A549 (cell line): ENCODE data around the gene DNASE1L1. TPM values are rescaled to one million over a fixed set of nuclear protein-coding genes. Genes with fewer than 3 reads are reported as not detected.

Source experiments
- ATAC-seq, 2 experiments: fragments of 200-7000 bp in 1 of 2; fragments of >200 bp in 1 of 2; cut with Nextera tagmentation in 1 of 2; cut with Tn5 transposase in 1 of 2; 3 replicates each; pipeline versions ENCODE4 v1.8.0 to v1.9.1; 2018 to 2020; ENCODE audit warnings: mild to moderate bottlenecking in 1 of 2, moderate library complexity in 1 of 2
- CTCF ChIA-PET: fragments of 300-600 bp; sonication (Branson Sonifier 250); formaldehyde crosslinking; extraction: SDS; loops from one replicate; lab custom pipeline; 2021; ENCODE audit warnings: antibody characterized with exemption, inconsistent platforms; lab: Yijun Ruan, JAX
- POLR2A ChIA-PET: fragments of 350-600 bp; formaldehyde crosslinking; extraction: SDS; loops from one replicate; lab custom pipeline; 2021; ENCODE audit warnings: antibody characterized with exemption, inconsistent platforms; lab: Yijun Ruan, JAX
- DNase-seq, 2 experiments: peaks; one replicate each; pipeline versions ENCODE4 v3.0.0 to v3.0.0-alpha.2; 2011 to 2016; ENCODE audit warnings: low read depth in 1 of 2, low spot score in 1 of 2
- FAIRE-seq: peaks from 2 replicates; lab custom pipeline; 2011; peaks lifted over from hg19 to GRCh38; lab: Jason Lieb, UNC
- H3K27ac ChIP-seq, 2 experiments: fragments of >200 bp; sonication (Bioruptor Twin); formaldehyde crosslinking; 3 replicates each; pipeline ENCODE4 v1.5.1; 2016 to 2017
- H3K4me1 ChIP-seq: fragments of >200 bp; sonication (Bioruptor Twin); formaldehyde crosslinking; 3 replicates; pipeline ENCODE4 v1.6.1; 2016
- H3K4me2 ChIP-seq: fragments of >200 bp; sonication (Bioruptor Twin); formaldehyde crosslinking; 3 replicates; pipeline ENCODE4 v1.6.1; 2016
- H3K4me3 ChIP-seq: fragments of >200 bp; sonication (Bioruptor Twin); formaldehyde crosslinking; 3 replicates; pipeline ENCODE4 v1.5.1; 2016
- H3K9me3 ChIP-seq: fragments of >200 bp; sonication (Bioruptor Twin); formaldehyde crosslinking; 3 replicates; pipeline ENCODE4 v1.6.1; 2016
- BHLHE40 ChIP-seq: IDR thresholded peaks from 2 replicates; pipeline ENCODE4 v1.6.1; 2012; ENCODE audit warnings: low read depth, low read length, inconsistent platforms
- CBX2 ChIP-seq: fragments of 200-600 bp; sonication (generic); IDR thresholded peaks from 2 replicates; pipeline ENCODE4 v1.6.1; 2016; ENCODE audit warnings: low read depth, mild to moderate bottlenecking, borderline replicate concordance
- CBX8 ChIP-seq: fragments of 200-600 bp; sonication (generic); IDR thresholded peaks from 2 replicates; pipeline ENCODE4 v1.6.1; 2016
- CEBPB ChIP-seq, 2 experiments: fragments of >200 bp in 1 of 2; sonication (Bioruptor Twin) in 1 of 2; formaldehyde crosslinking in 1 of 2; IDR thresholded peaks; 2 replicates each; pipeline ENCODE4 v1.6.1; 2012 to 2016
- CHD2 ChIP-seq: fragments of 150-350 bp; IDR thresholded peaks from 2 replicates; pipeline ENCODE4 v1.6.1; 2014; ENCODE audit warnings: low read length; ENCODE audit not compliant: partially characterized antibody
- CHD4 ChIP-seq: fragments of 200-600 bp; sonication (generic); IDR thresholded peaks from 2 replicates; pipeline ENCODE4 v1.6.1; 2016; ENCODE audit warnings: antibody characterized with exemption, mild to moderate bottlenecking, borderline replicate concordance
- CTCF ChIP-seq: fragments of >200 bp; sonication (Bioruptor Twin); formaldehyde crosslinking; IDR thresholded peaks from 3 replicates; pipeline ENCODE4 v1.5.1; 2016
- EHMT2 ChIP-seq: fragments of 200-600 bp; sonication (generic); IDR thresholded peaks from 2 replicates; pipeline ENCODE4 v1.6.1; 2016; ENCODE audit warnings: antibody characterized with exemption, low read depth, mild to moderate bottlenecking, moderate library complexity
- ESRRA ChIP-seq: fragments of 150-350 bp; IDR thresholded peaks from 2 replicates; pipeline ENCODE4 v1.6.1; 2014; ENCODE audit warnings: mild to moderate bottlenecking, low read length, borderline replicate concordance
- FOSL2 ChIP-seq, 2 experiments: fragments of 450-650 bp in 1 of 2; fragments of >200 bp in 1 of 2; sonication (Bioruptor Twin) in 1 of 2; formaldehyde crosslinking; IDR thresholded peaks; 2 replicates each; pipeline versions ENCODE4 v1.5.0 to v1.6.1; 2016 to 2020; ENCODE audit warnings: mild to moderate bottlenecking in 1 of 2, moderate library complexity in 1 of 2
- FOXS1 ChIP-seq: fragments of 250-450 bp; sonication (Bioruptor Pico); IDR thresholded peaks from 2 replicates; pipeline ENCODE4 v1.5.0; 2020; ENCODE audit warnings: mild to moderate bottlenecking, moderate library complexity
- HDAC2 ChIP-seq: fragments of 200-600 bp; sonication (generic); IDR thresholded peaks from 2 replicates; pipeline ENCODE4 v1.6.1; 2016
- HMGXB4 ChIP-seq: fragments of 250-450 bp; sonication (Bioruptor Pico); IDR thresholded peaks from 2 replicates; pipeline ENCODE4 v1.5.0; 2021; ENCODE audit warnings: mild to moderate bottlenecking, moderate library complexity, borderline replicate concordance
- HOXA7 ChIP-seq: fragments of 250-450 bp; sonication (Bioruptor Pico); IDR thresholded peaks from 2 replicates; pipeline ENCODE4 v1.5.0; 2020; ENCODE audit warnings: mild to moderate bottlenecking, moderate library complexity
- HOXB13 ChIP-seq: fragments of 250-450 bp; sonication (Bioruptor Pico); IDR thresholded peaks from 2 replicates; pipeline ENCODE4 v1.5.0; 2020; ENCODE audit warnings: low read depth, mild to moderate bottlenecking, moderate library complexity
- JUN ChIP-seq, 2 experiments: fragments of >200 bp; sonication (Bioruptor Twin); formaldehyde crosslinking; IDR thresholded peaks; 2 replicates in 1 of 2; 3 replicates in 1 of 2; pipeline ENCODE4 v1.6.1; 2016 to 2017
- JUNB ChIP-seq: fragments of >200 bp; sonication (Bioruptor Twin); formaldehyde crosslinking; IDR thresholded peaks from 2 replicates; pipeline ENCODE4 v1.6.1; 2016
- KDM5A ChIP-seq: fragments of 200-600 bp; sonication (generic); IDR thresholded peaks from 2 replicates; pipeline ENCODE4 v1.6.1; 2016; ENCODE audit warnings: antibody characterized with exemption, mild to moderate bottlenecking
- MAFK ChIP-seq: fragments of 450-650 bp; IDR thresholded peaks from 2 replicates; pipeline ENCODE4 v1.6.1; 2014; ENCODE audit not compliant: partially characterized antibody
- MAZ ChIP-seq: fragments of 150-350 bp; IDR thresholded peaks from 2 replicates; pipeline ENCODE4 v1.6.1; 2014; ENCODE audit warnings: antibody characterized with exemption, low read depth, low read length, borderline replicate concordance
- NFE2L2 ChIP-seq: fragments of 150-350 bp; conservative IDR thresholded peaks from 2 replicates; pipeline ENCODE4 v1.6.1; 2014; ENCODE audit warnings: low read length
- PBX3 ChIP-seq: IDR thresholded peaks from 2 replicates; pipeline ENCODE4 v1.6.1; 2012
- POLR2A ChIP-seq: IDR thresholded peaks from 2 replicates; pipeline ENCODE4 v1.6.1; 2012; ENCODE audit warnings: mild to moderate bottlenecking, low read length
- RCOR1 ChIP-seq: fragments of 150-350 bp; IDR thresholded peaks from 2 replicates; pipeline ENCODE4 v1.6.1; 2014; ENCODE audit warnings: antibody characterized with exemption, low read length, low read depth
- RFX5 ChIP-seq: fragments of 450-650 bp; IDR thresholded peaks from 2 replicates; pipeline ENCODE4 v1.7.1; 2014; ENCODE audit warnings: antibody characterized with exemption, mild to moderate bottlenecking, moderate library complexity
- RNF2 ChIP-seq: fragments of 200-600 bp; sonication (generic); IDR thresholded peaks from 2 replicates; pipeline ENCODE4 v1.6.1; 2016; ENCODE audit warnings: low read depth, mild to moderate bottlenecking, antibody characterized with exemption, moderate library complexity, borderline replicate concordance
- SMC3 ChIP-seq: fragments of >200 bp; sonication (Bioruptor Twin); formaldehyde crosslinking; IDR thresholded peaks from 3 replicates; pipeline ENCODE4 v1.6.1; 2018; ENCODE audit warnings: inconsistent platforms
- TP53 ChIP-seq: fragments of 250-450 bp; sonication (Bioruptor Pico); IDR thresholded peaks from 2 replicates; pipeline ENCODE4 v1.5.0; 2021; ENCODE audit warnings: mild to moderate bottlenecking, moderate library complexity
- USF2 ChIP-seq: fragments of 450-650 bp; IDR thresholded peaks from 2 replicates; pipeline ENCODE4 v1.6.1; 2014; ENCODE audit warnings: antibody characterized with exemption
- ZC3H11A ChIP-seq: fragments of 450-650 bp; IDR thresholded peaks from 2 replicates; pipeline ENCODE4 v1.6.1; 2014; ENCODE audit warnings: antibody characterized with exemption, mild to moderate bottlenecking
- WGBS: methylation state at CpG from one replicate; pipeline ENCODE4 v1.1.6; 2017; ENCODE audit errors: missing lambda C conversion rate; 5-methylcytosine and 5-hydroxymethylcytosine counted together
- polyA plus RNA-seq, 4 experiments: library from polyadenylated mRNA; depleted of rRNA in 3 of 4; stranded (reverse); fragments of >200 nt; fragmentation: RNase III in 1 of 4; extraction: RNeasy Plus Mini Kit Qiagen cat#74134 plus additional on column Dnase treatment in 1 of 4; gene quantifications; 2 replicates in 3 of 4; 3 replicates in 1 of 4; pipeline ENCODE4 v1.2.3, GENCODE V29; 2011 to 2017

DNASE1L1 gene
- polyA plus RNA-seq, 2 of the 4 experiments (the other 2 are of a cell fraction): 14.3 to 24.5 TPM

GRCh38 chrX:154432210-154432609 is 23.2 kb upstream of the DNASE1L1 start:
- ChIA-PET CTCF (interaction anchor here (0.5 to 1.7 kb wide), 4 partner anchors 16 to 487 kb away, joined by 3 to 4 read pairs (median 3); no protein-coding TSS in a partner anchor), POLR2A (no interaction called here)
- H3K4me1 ChIP-seq: peaks cover 14% of the 10 kb centered on the region; the same call in 2 of the 3 replicates
- DNase-seq (no peak), FAIRE-seq (no peak), ATAC-seq (no peak)
- H3K4me2 ChIP-seq: no peak overlapping the region
- H3K4me3 ChIP-seq: no peak overlapping the region
- H3K9me3 ChIP-seq: no peaks in the 10 kb centered on the region
- no peak for TF ChIP-seq JUNB
- no peak overlapping the region for H3K27ac ChIP-seq
- 90% methylated on average over 2 of the region's 8 CpGs for WGBS

GRCh38 chrX:154431341-154431740 is 22.3 kb upstream of the DNASE1L1 start:
- TF ChIP-seq CTCF: no peak
- TF ChIP-seq NFE2L2: no peak
- TF ChIP-seq SMC3: no peak
- no peak for TF ChIP-seq POLR2A
- no peak for TF ChIP-seq EHMT2
- no peak for TF ChIP-seq FOSL2 (IDR thresholded peaks at IDR 0.05)
- no peak for TF ChIP-seq FOSL2 (CRISPR knock-in tag; IDR thresholded peaks at IDR 0.05)
- no peak for TF ChIP-seq FOXS1 (CRISPR knock-in tag)
- TF ChIP-seq CEBPB (IDR thresholded peaks at IDR 0.05): no peak
- TF ChIP-seq HOXA7 (CRISPR knock-in tag): no peak
- no peak for TF ChIP-seq CHD2
- no peak for TF ChIP-seq TP53
- no peak for TF ChIP-seq RNF2
- TF ChIP-seq KDM5A: no peak
- no peak for TF ChIP-seq HDAC2
- no peak for TF ChIP-seq PBX3
- TF ChIP-seq HMGXB4: no peak
- DNase-seq (no peak), ATAC-seq (no peak), FAIRE-seq (no peak)
- ChIA-PET CTCF (interaction anchor here (0.6 kb wide), 1 partner anchor 57 kb away, joined by 3 read pairs; the partner anchor contains the start of gene FLNA), POLR2A (no interaction called here)
- no peaks in the 10 kb centered on the region for H3K9me3 ChIP-seq
- no peak overlapping the region for H3K27ac ChIP-seq
- H3K4me1 ChIP-seq: peaks cover 14% of the 10 kb centered on the region; the same call in 2 of the 3 replicates
- H3K4me3 ChIP-seq: no peak overlapping the region
- WGBS: 72% methylated on average over 3 of the region's 5 CpGs
- no peak overlapping the region for H3K4me2 ChIP-seq

GRCh38 chrX:154430916-154431315 is 21.9 kb upstream of the DNASE1L1 start:
- Histone ChIP-seq H3K4me1 (peaks cover 11% of the 10 kb centered on the region; the same call in 2 of the 3 replicates), H3K9me3 (no peaks in the 10 kb centered on the region), H3K27ac (no peak overlapping the region), H3K4me3 (no peak overlapping the region), H3K4me2 (no peak overlapping the region)
- no peak for DNase-seq
- ChIA-PET POLR2A (no interaction called here), CTCF (interaction anchor here (0.6 kb wide), 1 partner anchor 57 kb away, joined by 3 read pairs; the partner anchor contains the start of gene FLNA)
- 84% methylated on average over 7 of the region's 7 CpGs for whole genome bisulfite sequencing
- no peak for FAIRE-seq
- no peak for ATAC-seq
- TF ChIP-seq ZC3H11A: no peak
- no peak for TF ChIP-seq MAFK
- no peak for TF ChIP-seq KDM5A
- no peak for TF ChIP-seq CBX2
- TF ChIP-seq HOXB13 (CRISPR knock-in tag): no peak
- no peak for TF ChIP-seq RCOR1
- TF ChIP-seq RFX5: no peak
- TF ChIP-seq USF2: no peak
- no peak for TF ChIP-seq CHD4
- no peak for TF ChIP-seq CBX8
- no peak for TF ChIP-seq HMGXB4
- TF ChIP-seq ESRRA: no peak
- TF ChIP-seq MAZ: no peak
- no peak for TF ChIP-seq BHLHE40
- TF ChIP-seq CEBPB (IDR thresholded peaks at IDR 0.05): no peak
- no peak for TF ChIP-seq JUN (IDR thresholded peaks at IDR 0.05)
